Measurements from ENCODE around the gene KLHL18. TPM values are rescaled to one million over a fixed set of nuclear protein-coding genes. Genes with fewer than 3 reads are reported as not detected.

The KLHL18 gene
- total RNA-seq, 3 donors from 2014 or later, result 17.0 to 28.7 (median 21.5) TPM

DNA sequence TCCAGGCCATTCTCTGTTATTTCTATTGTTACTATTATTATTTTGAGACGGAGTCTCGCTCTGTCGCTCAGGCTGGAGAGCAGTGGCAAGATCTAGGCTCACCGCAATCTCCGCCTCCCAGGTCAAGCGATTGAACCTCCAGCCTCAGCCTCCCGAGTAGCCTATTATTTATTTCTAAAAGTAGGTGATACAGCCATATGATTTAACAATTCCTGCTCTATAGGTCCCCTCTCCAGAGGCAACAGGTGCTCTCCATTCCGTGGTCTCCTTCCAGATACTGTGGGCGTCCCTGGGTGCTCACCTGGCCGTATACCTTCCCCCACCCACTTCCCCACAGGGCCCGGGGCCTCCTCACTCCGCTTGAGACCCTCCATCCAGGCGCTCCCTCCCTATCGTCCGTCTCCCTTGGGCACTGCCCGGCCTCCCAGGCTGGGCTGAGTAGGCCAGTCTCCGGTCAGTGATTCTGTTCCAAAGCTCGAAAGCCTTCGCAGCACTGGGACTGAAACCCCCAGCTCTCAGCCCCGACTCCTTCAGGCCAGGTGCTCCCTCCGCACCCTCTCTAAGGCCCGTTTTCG lies 97.4 kb downstream of the KLHL18 start:
- Histone ChIP-seq H3K36me3 (ENCODE audit: low read depth) (peaks cover 3% of the 10 kb centered on the region), H3K9me3 (no peaks in the 10 kb centered on the region), H3K4me1 (ENCODE audit: low read depth) (peaks cover 16% of the 10 kb centered on the region), H3K4me3 (peak overlapping the region; percentile 78)
- no peak for ATAC-seq
- TF ChIP-seq, protein P1, sequence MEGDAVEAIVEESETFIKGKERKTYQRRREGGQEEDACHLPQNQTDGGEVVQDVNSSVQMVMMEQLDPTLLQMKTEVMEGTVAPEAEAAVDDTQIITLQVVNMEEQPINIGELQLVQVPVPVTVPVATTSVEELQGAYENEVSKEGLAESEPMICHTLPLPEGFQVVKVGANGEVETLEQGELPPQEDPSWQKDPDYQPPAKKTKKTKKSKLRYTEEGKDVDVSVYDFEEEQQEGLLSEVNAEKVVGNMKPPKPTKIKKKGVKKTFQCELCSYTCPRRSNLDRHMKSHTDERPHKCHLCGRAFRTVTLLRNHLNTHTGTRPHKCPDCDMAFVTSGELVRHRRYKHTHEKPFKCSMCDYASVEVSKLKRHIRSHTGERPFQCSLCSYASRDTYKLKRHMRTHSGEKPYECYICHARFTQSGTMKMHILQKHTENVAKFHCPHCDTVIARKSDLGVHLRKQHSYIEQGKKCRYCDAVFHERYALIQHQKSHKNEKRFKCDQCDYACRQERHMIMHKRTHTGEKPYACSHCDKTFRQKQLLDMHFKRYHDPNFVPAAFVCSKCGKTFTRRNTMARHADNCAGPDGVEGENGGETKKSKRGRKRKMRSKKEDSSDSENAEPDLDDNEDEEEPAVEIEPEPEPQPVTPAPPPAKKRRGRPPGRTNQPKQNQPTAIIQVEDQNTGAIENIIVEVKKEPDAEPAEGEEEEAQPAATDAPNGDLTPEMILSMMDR (IDR thresholded peaks at IDR 0.05), result no peak
- DNase-seq, result peak in 1 of 3 donors; percentile 32
- intact Hi-C loops (cut with DNase I, micrococcal nuclease), result no loop called here

DNA sequence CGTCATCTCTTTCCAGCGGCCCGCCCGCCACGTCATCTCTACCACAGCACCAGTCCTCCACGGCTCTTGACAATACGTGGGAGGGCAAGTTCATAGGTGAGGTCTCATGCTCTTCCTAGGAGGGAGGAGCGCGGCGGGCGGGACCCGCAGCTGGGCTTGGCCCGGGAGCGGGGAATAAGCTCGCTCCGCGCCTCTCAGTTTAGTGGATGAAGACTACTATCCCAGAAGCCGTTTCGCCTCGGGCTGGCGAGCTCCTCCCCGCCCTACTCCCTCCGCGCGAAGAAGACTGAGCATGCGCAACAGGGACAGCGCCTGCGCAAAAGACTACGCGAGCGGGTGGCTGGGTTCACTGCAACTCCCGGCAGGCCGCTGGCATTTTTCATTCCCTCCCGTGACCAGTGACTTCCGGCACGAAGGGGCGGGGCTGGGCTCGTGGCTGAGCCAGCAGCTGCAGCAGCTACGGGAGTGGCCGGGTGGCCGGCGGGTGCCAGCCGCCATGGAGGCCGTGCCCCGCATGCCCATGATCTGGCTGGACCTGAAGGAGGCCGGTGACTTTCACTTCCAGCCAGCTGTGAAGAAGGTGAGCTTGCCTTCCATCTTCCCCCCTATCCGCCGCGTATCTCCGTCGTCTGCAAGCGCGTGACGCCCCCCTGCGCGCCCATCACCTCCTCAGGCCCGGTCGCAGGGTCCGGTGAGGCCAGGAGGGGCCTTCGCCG lies 98.0 kb downstream of the KLHL18 start, which contains the start of gene PTPN23:
Gene PTPN23, plus strand, starts transcription at position 421 of the 716 bp plus-strand sequence. Its CDS starts 76 bp downstream, at position 497.
- Histone ChIP-seq H3K9me3 (no peaks in the 10 kb centered on the region), H3K4me1 (ENCODE audit: low read depth) (peaks cover 16% of the 10 kb centered on the region), H3K36me3 (ENCODE audit: low read depth) (peaks cover 3% of the 10 kb centered on the region), H3K4me3 (peak within 1 kb of the TSS; percentile 78)
- intact Hi-C loops (cut with DNase I, micrococcal nuclease), result no loop called here
- TF ChIP-seq, protein P1 (IDR thresholded peaks at IDR 0.05), result no peak
- ATAC-seq (peak; percentile 90), DNase-seq (peak; percentile 98 to 100 (median 99))

DNA sequence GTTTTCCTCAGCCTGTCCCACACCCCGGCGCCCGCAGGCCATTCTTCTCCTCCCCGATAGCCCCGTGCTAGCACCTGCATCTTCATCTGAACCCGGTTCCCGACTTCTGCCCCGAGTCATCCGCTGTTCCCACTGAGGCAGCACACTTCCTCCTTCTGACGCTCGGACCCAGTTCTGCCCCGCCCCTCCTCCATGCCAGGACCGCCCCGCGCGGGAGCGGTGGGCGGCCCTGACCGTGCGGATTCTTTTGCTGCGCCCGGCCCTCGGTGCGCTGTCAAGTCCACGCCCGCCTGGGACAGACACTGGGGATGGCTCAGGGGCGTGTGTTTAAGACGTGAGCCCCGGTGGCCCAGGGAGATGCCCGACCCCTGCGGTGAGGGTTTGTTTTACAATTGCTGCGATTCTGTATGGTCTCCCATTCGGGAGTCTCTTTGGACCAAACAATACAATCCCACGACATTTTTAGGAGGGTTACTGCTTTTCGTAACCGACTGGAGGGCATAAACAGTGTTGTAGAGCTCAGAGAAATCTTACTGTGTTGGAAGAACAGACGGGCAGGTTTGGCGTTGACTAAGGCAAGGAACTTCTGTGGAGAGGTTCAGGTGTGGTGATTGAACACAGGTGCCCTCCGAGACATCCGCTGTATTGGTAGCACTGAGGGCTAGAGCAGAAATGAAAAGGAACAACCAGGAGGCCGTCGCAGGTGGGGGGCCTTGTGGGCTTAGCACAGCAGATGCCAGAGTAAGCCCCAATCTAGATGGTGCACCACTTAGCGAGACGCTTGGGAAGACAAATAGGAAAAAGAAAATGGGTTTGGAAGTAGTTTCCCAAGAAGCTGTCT lies 98.8 kb downstream of the KLHL18 start:
- Histone ChIP-seq H3K4me1 (ENCODE audit: low read depth) (peaks cover 16% of the 10 kb centered on the region), H3K4me3 (peak overlapping the region; percentile 78), H3K9me3 (no peaks in the 10 kb centered on the region), H3K36me3 (ENCODE audit: low read depth) (peaks cover 3% of the 10 kb centered on the region)
- peak; percentile 87 to 94 (median 91) for DNase-seq
- ATAC-seq, result peak; percentile 78
- intact Hi-C loops (cut with DNase I, micrococcal nuclease), result no loop called here
- TF ChIP-seq, protein P1 (IDR thresholded peaks at IDR 0.05), result no peak

DNA sequence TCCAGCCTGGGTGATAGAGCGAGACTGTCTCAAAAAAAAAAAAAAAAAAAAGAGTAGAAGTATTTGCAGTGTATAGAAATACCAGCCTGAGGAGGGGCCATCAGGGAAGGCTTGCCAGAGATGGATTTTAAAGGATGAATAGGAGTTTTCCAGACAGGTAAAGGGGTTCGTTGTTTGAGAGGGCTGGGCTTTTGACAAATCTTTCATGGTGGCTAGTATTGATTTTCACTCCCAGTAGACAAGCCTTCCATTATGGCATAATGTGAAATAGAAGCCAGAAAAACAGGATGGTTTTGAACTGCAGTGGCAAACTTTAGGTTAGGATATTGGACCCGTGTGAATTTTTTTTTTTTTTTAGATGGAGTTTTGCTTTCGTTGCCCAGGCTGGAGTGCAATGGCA lies 101.7 kb downstream of the KLHL18 start:
- Histone ChIP-seq H3K36me3 (ENCODE audit: low read depth) (peaks cover 3% of the 10 kb centered on the region), H3K4me1 (ENCODE audit: low read depth) (peaks cover 13% of the 10 kb centered on the region), H3K9me3 (no peaks in the 10 kb centered on the region), H3K4me3 (no peak overlapping the region)
- no peak for DNase-seq
- intact Hi-C loops (cut with DNase I, micrococcal nuclease), result no loop called here
- no peak for ATAC-seq
- TF ChIP-seq, protein P1 (IDR thresholded peaks at IDR 0.05), result no peak

DNA sequence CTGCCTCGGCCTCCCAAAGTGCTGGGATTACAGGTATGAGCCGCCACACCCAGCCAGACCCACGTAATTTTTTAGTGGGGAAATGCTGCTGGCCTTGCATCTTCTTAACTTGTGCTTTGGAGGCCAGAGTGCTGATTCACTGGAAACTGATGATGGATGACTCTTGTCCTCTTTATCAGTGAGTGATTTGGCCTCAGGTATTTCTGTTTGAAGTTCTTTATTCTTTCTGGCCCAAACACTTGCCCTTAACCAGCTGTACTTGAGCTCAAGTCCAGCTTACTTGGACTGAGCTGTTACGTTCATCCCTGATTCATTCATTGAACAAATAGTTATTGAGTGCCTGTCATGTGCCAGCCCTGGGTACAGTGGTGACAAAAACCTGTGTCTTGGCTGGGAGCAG lies 102.3 kb downstream of the KLHL18 start:
- TF ChIP-seq, protein P1 (IDR thresholded peaks at IDR 0.05), result no peak
- intact Hi-C loops (cut with DNase I, micrococcal nuclease), result no loop called here
- no peak for ATAC-seq
- Histone ChIP-seq H3K4me3 (no peak overlapping the region), H3K36me3 (ENCODE audit: low read depth) (peaks cover 3% of the 10 kb centered on the region), H3K9me3 (no peaks in the 10 kb centered on the region), H3K4me1 (ENCODE audit: low read depth) (peaks cover 7% of the 10 kb centered on the region)
- DNase-seq, result no peak
